B cell (primary cell): ENCODE results near the gene MAB21L4.

Source experiments
- CTCF ChIP-seq: fragments of 200-600 bp; IDR thresholded peaks from one replicate; pipeline ENCODE4 v1.8.0; 2022; ENCODE audit warnings: antibody characterized with exemption, mild to moderate bottlenecking
- EZH2 ChIP-seq: IDR thresholded peaks from 2 replicates; pipeline ENCODE4 v1.6.1; 2012; ENCODE audit warnings: borderline replicate concordance, low read depth, mild to moderate bottlenecking, moderate library complexity, low read length; ENCODE audit not compliant: insufficient read depth, poor library complexity, severe bottlenecking

GRCh38 chr2:240872317-240873097 lies 23.4 kb downstream of the MAB21L4 start:
- TF ChIP-seq CTCF: no peak
- TF ChIP-seq EZH2: no peak
